SU-DHL-6 (cell line): ENCODE measurements around the gene HIPK2.

ENCODE experiments used
- H2AFZ ChIP-seq: fragments of 200-600 bp; sonication (generic); 2 replicates; pipeline ENCODE4 v1.6.1; 2014; ENCODE audit warnings: low read depth, mild to moderate bottlenecking, moderate library complexity, mixed read lengths, antibody characterized with exemption, low read length; ENCODE audit not compliant: severe bottlenecking
- H3F3A ChIP-seq: fragments of 200-600 bp; shearing (Covaris generic); 2 replicates; pipeline ENCODE4 v1.6.0; 2016; ENCODE audit warnings: antibody characterized with exemption, mild to moderate bottlenecking; ENCODE audit not compliant: insufficient read depth
- H3K27ac ChIP-seq: fragments of 200-600 bp; sonication (generic); 2 replicates; pipeline ENCODE4 v1.5.1; 2016; ENCODE audit warnings: low read depth, mild to moderate bottlenecking, low read length, moderate library complexity, mixed read lengths
- H3K27me3 ChIP-seq: fragments of 200-600 bp; sonication (generic), shearing (Covaris generic); 2 replicates; pipeline ENCODE4 v1.6.0; 2014; ENCODE audit warnings: mild to moderate bottlenecking, low read length
- H3K36me3 ChIP-seq: fragments of 200-600 bp; sonication (generic); 2 replicates; pipeline ENCODE4 v1.6.1; 2014; ENCODE audit warnings: mild to moderate bottlenecking, low read length, mixed read lengths
- H3K4me2 ChIP-seq: fragments of 300-600, 200-600 bp; shearing (Covaris generic), sonication (generic); 2 replicates; pipeline ENCODE4 v1.6.0; 2014; ENCODE audit warnings: low read length, low read depth, mild to moderate bottlenecking; ENCODE audit not compliant: poor library complexity, severe bottlenecking
- H3K4me3 ChIP-seq: fragments of 200-600 bp; sonication (generic); 2 replicates; pipeline ENCODE4 v1.5.1; 2014; ENCODE audit warnings: antibody characterized with exemption, low read length, mild to moderate bottlenecking, mixed read lengths; ENCODE audit not compliant: insufficient read depth, poor library complexity, severe bottlenecking
- H3K79me2 ChIP-seq: fragments of 200-600 bp; sonication (generic); 2 replicates; pipeline ENCODE4 v1.6.1; 2014; ENCODE audit warnings: mild to moderate bottlenecking, low read length, moderate library complexity; ENCODE audit not compliant: insufficient read depth
- H3K9ac ChIP-seq: fragments of 200-600 bp; sonication (generic); 2 replicates; pipeline ENCODE4 v1.7.0; 2014; ENCODE audit warnings: mild to moderate bottlenecking, low read length
- H3K9me2 ChIP-seq: fragments of 200-600 bp; sonication (generic); replicated peaks from 2 replicates; pipeline ENCODE4 v1.6.1; 2014; ENCODE audit warnings: low read length; ENCODE audit not compliant: insufficient read depth
- H3K9me3 ChIP-seq: fragments of 200-600 bp; sonication (generic); 2 replicates; pipeline ENCODE4 v1.6.1; 2014; ENCODE audit warnings: low read length, mixed read lengths; ENCODE audit not compliant: insufficient read depth
- H4K20me1 ChIP-seq: fragments of 200-600 bp; sonication (generic); 2 replicates; pipeline ENCODE4 v1.6.1; 2014; ENCODE audit warnings: low read depth, mild to moderate bottlenecking, antibody characterized with exemption, low read length, moderate library complexity, mixed read lengths
- CTCF ChIP-seq: fragments of 200-600 bp; sonication (generic); IDR thresholded peaks from one replicate; pipeline ENCODE4 v1.5.1; 2017; ENCODE audit warnings: antibody characterized with exemption, mild to moderate bottlenecking, low read length, moderate library complexity; ENCODE audit not compliant: insufficient read depth, poor library complexity, severe bottlenecking
- EZH2phosphoT487 ChIP-seq: fragments of 200-600 bp; sonication (generic), shearing (Covaris generic); conservative IDR thresholded peaks from 2 replicates; pipeline ENCODE4 v1.6.1; 2018; ENCODE audit warnings: mild to moderate bottlenecking, antibody characterized with exemption, low read length, moderate library complexity, mixed read lengths

The HIPK2 gene

GRCh38 chr7:139746652-139747051 lies 31.1 kb downstream of the HIPK2 start:
- no peaks in the 10 kb centered on the region for H3K9me2 ChIP-seq
- H3F3A ChIP-seq = no peaks in the 10 kb centered on the region
- no peak overlapping the region for H2AFZ ChIP-seq
- no peak overlapping the region for H3K9ac ChIP-seq
- no peaks in the 10 kb centered on the region for H3K79me2 ChIP-seq
- no peak overlapping the region for H3K27ac ChIP-seq
- H3K4me2 ChIP-seq = no peak overlapping the region
- TF ChIP-seq EZH2phosphoT487 = no peak
- no peak for TF ChIP-seq CTCF
- H3K9me3 ChIP-seq = no peaks in the 10 kb centered on the region
- H3K4me3 ChIP-seq = no peak overlapping the region
- no peaks in the 10 kb centered on the region for H3K27me3 ChIP-seq
- H4K20me1 ChIP-seq = no peaks in the 10 kb centered on the region
- no peaks in the 10 kb centered on the region for H3K36me3 ChIP-seq

- no peak overlapping the region for H3K4me3 ChIP-seq
- H3K36me3 ChIP-seq = no peaks in the 10 kb centered on the region
- H3K9me3 ChIP-seq = no peaks in the 10 kb centered on the region
- H3K9ac ChIP-seq = no peak overlapping the region
- no peaks in the 10 kb centered on the region for H3K27me3 ChIP-seq
- H3F3A ChIP-seq = no peaks in the 10 kb centered on the region
- no peak overlapping the region for H2AFZ ChIP-seq
- no peaks in the 10 kb centered on the region for H4K20me1 ChIP-seq
- TF ChIP-seq CTCF (no peak), EZH2phosphoT487 (no peak)
- H3K4me2 ChIP-seq = no peak overlapping the region
- H3K79me2 ChIP-seq = no peaks in the 10 kb centered on the region
- no peak overlapping the region for H3K27ac ChIP-seq
- no peaks in the 10 kb centered on the region for H3K9me2 ChIP-seq
Measured at GRCh38 chr7:139745678-139746143, 32.1 kb downstream of the HIPK2 start.

GRCh38 chr7:139744768-139745677 lies 32.8 kb downstream of the HIPK2 start:
- Histone ChIP-seq H3K4me3 (no peak overlapping the region), H4K20me1 (no peaks in the 10 kb centered on the region), H3K9ac (no peak overlapping the region), H3K79me2 (no peaks in the 10 kb centered on the region), H3F3A (no peaks in the 10 kb centered on the region), H3K36me3 (no peaks in the 10 kb centered on the region), H2AFZ (no peak overlapping the region), H3K9me2 (no peaks in the 10 kb centered on the region), H3K4me2 (no peak overlapping the region), H3K9me3 (no peaks in the 10 kb centered on the region), H3K27ac (no peak overlapping the region), H3K27me3 (no peaks in the 10 kb centered on the region)
- TF ChIP-seq EZH2phosphoT487 (no peak), CTCF (no peak)
